OCI-LY1 (cell line): ENCODE data around the gene ZNF624.

Source experiments
- H2AFZ ChIP-seq: fragments of 200-600 bp; sonication (generic), shearing (Covaris generic); 2 replicates; pipeline ENCODE4 v1.6.0; 2014; ENCODE audit warnings: antibody characterized with exemption, mild to moderate bottlenecking, low read length
- H3F3A ChIP-seq: fragments of 200-600 bp; sonication (generic), shearing (Covaris generic); 2 replicates; pipeline ENCODE4 v1.6.0; 2014; ENCODE audit warnings: mild to moderate bottlenecking, antibody characterized with exemption, low read length, moderate library complexity; ENCODE audit not compliant: insufficient read depth
- H3K27ac ChIP-seq: fragments of 200-600 bp; sonication (generic); 2 replicates; pipeline ENCODE4 v1.5.1; 2014; ENCODE audit warnings: low read length, mixed run types, mild to moderate bottlenecking, low read depth; ENCODE audit not compliant: poor library complexity, severe bottlenecking
- H3K27me3 ChIP-seq: fragments of 200-600 bp; sonication (generic); 2 replicates; pipeline ENCODE4 v1.6.0; 2014; ENCODE audit warnings: antibody characterized with exemption, mild to moderate bottlenecking, low read length, moderate library complexity; ENCODE audit not compliant: insufficient read depth
- H3K36me3 ChIP-seq: fragments of 200-600 bp; sonication (generic); 2 replicates; pipeline ENCODE4 v1.6.1; 2014; ENCODE audit warnings: mild to moderate bottlenecking, antibody characterized with exemption, low read length, moderate library complexity, mixed read lengths; ENCODE audit not compliant: insufficient read depth
- H3K4me1 ChIP-seq: fragments of 200-600 bp; sonication (generic); 2 replicates; pipeline ENCODE4 v1.5.1; 2014; ENCODE audit warnings: mild to moderate bottlenecking, low read length, moderate library complexity; ENCODE audit not compliant: insufficient read depth, severe bottlenecking
- H3K4me2 ChIP-seq: fragments of 200-600 bp; sonication (generic), shearing (Covaris generic); 2 replicates; pipeline ENCODE4 v1.6.1; 2014; ENCODE audit warnings: low read length
- H3K4me3 ChIP-seq: fragments of 200-600 bp; sonication (generic); 2 replicates; pipeline ENCODE4 v1.5.1; 2014; ENCODE audit warnings: low read length, low read depth, mild to moderate bottlenecking, mixed read lengths; ENCODE audit not compliant: poor library complexity, severe bottlenecking
- H3K79me2 ChIP-seq: fragments of 200-600 bp; shearing (Covaris generic); 2 replicates; pipeline ENCODE4 v1.6.1; 2016; ENCODE audit warnings: mixed run types, low read length, mixed read lengths; ENCODE audit not compliant: insufficient read depth
- H3K9ac ChIP-seq: fragments of 200-600 bp; sonication (generic), shearing (Covaris generic); 2 replicates; pipeline ENCODE4 v1.6.1; 2014; ENCODE audit warnings: mild to moderate bottlenecking, low read length, mixed read lengths
- H3K9me2 ChIP-seq: fragments of 200-600 bp; sonication (generic), shearing (Covaris generic); 2 replicates; pipeline ENCODE4 v1.6.1; 2014; ENCODE audit warnings: low read depth, mild to moderate bottlenecking, low read length, mixed read lengths
- H3K9me3 ChIP-seq: fragments of 200-600 bp; shearing (Covaris generic); 2 replicates; pipeline ENCODE4 v1.6.1; 2014; ENCODE audit warnings: low read length, mixed read lengths
- H4K20me1 ChIP-seq: fragments of 200-600 bp; sonication (generic), shearing (Covaris generic); 2 replicates; pipeline ENCODE4 v1.6.0; 2016; ENCODE audit warnings: mild to moderate bottlenecking, low read length; ENCODE audit not compliant: insufficient read depth
- CTCF ChIP-seq: fragments of 200-600 bp; sonication (generic), shearing (Covaris generic); IDR thresholded peaks from 2 replicates; pipeline ENCODE4 v1.5.1; 2017; ENCODE audit warnings: mild to moderate bottlenecking, antibody characterized with exemption, low read length, moderate library complexity, mixed read lengths
- EZH2 ChIP-seq: fragments of 200-600 bp; sonication (generic), shearing (Covaris generic); IDR thresholded peaks from 2 replicates; pipeline ENCODE4 v1.8.0; 2017; ENCODE audit warnings: borderline replicate concordance, mixed run types, mild to moderate bottlenecking, antibody characterized with exemption, low read length, moderate library complexity, mixed read lengths

The ZNF624 gene

DNA sequence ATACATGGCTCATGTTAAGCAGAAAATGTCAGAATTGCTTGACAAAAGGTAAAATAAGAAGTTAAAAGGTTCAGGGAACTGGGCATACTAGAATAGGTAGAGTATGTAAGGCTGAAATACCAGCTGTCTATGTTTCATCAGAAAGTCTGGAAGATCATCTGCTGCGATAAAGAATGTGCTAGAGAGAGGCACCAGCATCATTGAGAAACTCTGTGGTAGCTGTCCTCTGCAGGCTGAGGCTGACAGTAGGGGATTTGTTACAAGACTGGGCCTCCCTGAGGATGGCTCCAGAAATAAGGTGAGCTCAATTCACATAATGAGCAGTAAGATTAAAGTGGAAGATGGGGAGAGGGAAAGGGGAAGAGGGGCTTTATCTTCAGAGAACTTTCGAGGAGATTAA lies 80.2 kb downstream of the ZNF624 start:
- Histone ChIP-seq H3K9ac (no peak overlapping the region), H3K4me3 (no peak overlapping the region), H3K4me1 (peaks cover 8% of the 10 kb centered on the region), H3K27ac (no peak overlapping the region), H3K79me2 (no peaks in the 10 kb centered on the region), H3K27me3 (no peaks in the 10 kb centered on the region), H2AFZ (no peak overlapping the region), H3F3A (no peaks in the 10 kb centered on the region), H3K36me3 (no peaks in the 10 kb centered on the region; the same call in 1 of the 2 replicates), H4K20me1 (no peaks in the 10 kb centered on the region), H3K9me2 (no peaks in the 10 kb centered on the region), H3K9me3 (peaks cover under 1% of the 10 kb centered on the region; the same call in 1 of the 2 replicates), H3K4me2 (no peak overlapping the region)
- TF ChIP-seq EZH2 (no peak), CTCF (no peak)
